Measurements from ENCODE around the gene NUP188. TPM values are rescaled to one million over a fixed set of nuclear protein-coding genes. Genes with fewer than 3 reads are reported as not detected.

The NUP188 gene
- total and polyA plus RNA-seq, 10 donors: 11.0 to 72.5 (median 49.7) TPM

GRCh38 chr9:129011170-129011569 lies 63.7 kb downstream of the NUP188 start:
- 92 to 97% (median 95%) methylated on average over 13 to 19 of the region's 19 CpGs for WGBS, 5 donors
- H3K4me1 ChIP-seq: peaks cover 0 to 12% (median 8%) of the 10 kb centered on the region in 6 donors
- no peaks in the 10 kb centered on the region for H3K9me3 ChIP-seq
- no peak for DNase-seq
- H3K27me3 ChIP-seq (replicated peaks in 1 of 7): no peaks in the 10 kb centered on the region
- no peak overlapping the region for H3K4me3 ChIP-seq
- no peak overlapping the region for H3K27ac ChIP-seq
- intact Hi-C loops (cut with DNase I; ENCODE audit: low total_unique reads): no loop called here
- H3K36me3 ChIP-seq: peaks cover 0 to 99% (median 88%) of the 10 kb centered on the region in 6 donors
- TF ChIP-seq POLR2A (IDR thresholded peaks at IDR 0.05) (no peak), POLR2AphosphoS5 (IDR thresholded peaks at IDR 0.05) (no peak), CTCF (IDR thresholded peaks at IDR 0.05 in 8 of 11, conservative IDR thresholded peaks at IDR 0.05 in 3 of 11) (no peak)

GRCh38 chr9:129011761-129012181 lies 64.3 kb downstream of the NUP188 start:
- H3K36me3 ChIP-seq: peaks cover 0 to 95% (median 82%) of the 10 kb centered on the region in 6 donors
- DNase-seq: no peak
- peaks cover 0 to 6% (median 5%) of the 10 kb centered on the region in 6 donors for H3K4me1 ChIP-seq
- H3K27me3 ChIP-seq (replicated peaks in 1 of 7): no peaks in the 10 kb centered on the region
- 83 to 95% (median 92%) methylated on average over 1 to 11 of the region's 11 CpGs for WGBS, 5 donors
- no peak overlapping the region for H3K4me3 ChIP-seq
- intact Hi-C loops (cut with DNase I; ENCODE audit: low total_unique reads): no loop called here
- TF ChIP-seq CTCF (IDR thresholded peaks at IDR 0.05 in 8 of 11, conservative IDR thresholded peaks at IDR 0.05 in 3 of 11): no peak
- no peak for TF ChIP-seq POLR2A (IDR thresholded peaks at IDR 0.05)
- TF ChIP-seq POLR2AphosphoS5 (IDR thresholded peaks at IDR 0.05): no peak
- no peak overlapping the region for H3K27ac ChIP-seq
- no peaks in the 10 kb centered on the region for H3K9me3 ChIP-seq

- WGBS, 5 donors: 94 to 99% (median 95%) methylated on average over 7 of the region's 7 CpGs
- no peak for DNase-seq
- peaks cover 0 to 95% (median 78%) of the 10 kb centered on the region in 6 donors for H3K36me3 ChIP-seq
- H3K4me1 ChIP-seq: no peaks in the 10 kb centered on the region
- intact Hi-C loops (cut with DNase I; ENCODE audit: low total_unique reads): no loop called here
- no peak overlapping the region for H3K27ac ChIP-seq
- H3K27me3 ChIP-seq (replicated peaks in 1 of 7): no peaks in the 10 kb centered on the region
- no peaks in the 10 kb centered on the region for H3K9me3 ChIP-seq
- no peak for TF ChIP-seq POLR2A (IDR thresholded peaks at IDR 0.05)
- TF ChIP-seq POLR2AphosphoS5 (IDR thresholded peaks at IDR 0.05): no peak
- no peak for TF ChIP-seq CTCF (IDR thresholded peaks at IDR 0.05 in 8 of 11, conservative IDR thresholded peaks at IDR 0.05 in 3 of 11)
- no peak overlapping the region for H3K4me3 ChIP-seq
Observed at GRCh38 chr9:129012343-129012742, 64.8 kb downstream of the NUP188 start.

- DNase-seq: no peak
- H3K9me3 ChIP-seq: no peaks in the 10 kb centered on the region
- TF ChIP-seq CTCF (IDR thresholded peaks at IDR 0.05 in 8 of 11, conservative IDR thresholded peaks at IDR 0.05 in 3 of 11) (no peak), POLR2AphosphoS5 (IDR thresholded peaks at IDR 0.05) (no peak), POLR2A (IDR thresholded peaks at IDR 0.05) (no peak)
- H3K4me1 ChIP-seq: no peaks in the 10 kb centered on the region
- no peak overlapping the region for H3K27ac ChIP-seq
- H3K4me3 ChIP-seq: no peak overlapping the region
- WGBS, 5 donors: 93 to 98% (median 95%) methylated on average over 16 of the region's 16 CpGs
- intact Hi-C loops (cut with DNase I; ENCODE audit: low total_unique reads): no loop called here
- H3K27me3 ChIP-seq (replicated peaks in 1 of 7): no peaks in the 10 kb centered on the region
- H3K36me3 ChIP-seq: peaks cover 0 to 95% (median 73%) of the 10 kb centered on the region in 6 donors
Observed at GRCh38 chr9:129012893-129013448, 65.5 kb downstream of the NUP188 start.
